HepG2 (cell line): ENCODE results near the gene C17orf58. TPM values are rescaled to one million over a fixed set of nuclear protein-coding genes. Genes with fewer than 3 reads are reported as not detected.

Source experiments
- ATAC-seq: fragments of 200-7000 bp; cut with Tn5 transposase; 3 replicates; pipeline ENCODE4 v1.9.1; 2020; ENCODE audit warnings: mild to moderate bottlenecking, moderate library complexity
- BruUV-seq: library from RNA; stranded (reverse); fragments of 400-500 nt; replicated peaks from 2 replicates; lab custom pipeline; 2021; lab: Mats Ljungman, UMichigan
- CTCF ChIA-PET: fragments of 300-600 bp; formaldehyde crosslinking; extraction: SDS; loops from one replicate; lab custom pipeline; 2021; ENCODE audit warnings: low total read pairs, inconsistent platforms, low intra/inter-chr PET ratio; lab: Yijun Ruan, JAX
- POLR2A ChIA-PET: fragments of 350-600 bp; sonication (Branson Sonifier 250); formaldehyde crosslinking; loops from one replicate; lab custom pipeline; 2020; ENCODE audit warnings: antibody characterized with exemption, inconsistent platforms; lab: Yijun Ruan, JAX
- DNase-seq: peaks from one replicate; pipeline ENCODE4 v3.0.0-alpha.2; 2015; ENCODE audit warnings: low spot score
- FAIRE-seq: peaks from 3 replicates; lab custom pipeline; 2011; peaks lifted over from hg19 to GRCh38; lab: Jason Lieb, UNC
- H2AFZ ChIP-seq: one replicate; pipeline ENCODE4 v1.6.1; 2011; ENCODE audit warnings: low read length, inconsistent platforms
- H3K27ac ChIP-seq: fragments of 300-600 bp; 3 replicates; pipeline ENCODE4 v1.8.0; 2011; ENCODE audit warnings: mixed run types, mild to moderate bottlenecking, mixed read lengths, low read length, inconsistent platforms; ENCODE audit not compliant: insufficient read depth; ENCODE audit errors: extremely low read length
- H3K27me3 ChIP-seq, 2 experiments: fragments of 200-600 bp in 1 of 2; 2 replicates in 1 of 2; 3 replicates in 1 of 2; pipeline versions ENCODE4 v1.6.0 to v1.8.0; 2011; ENCODE audit warnings: low read length in 2 of 2, mild to moderate bottlenecking in 2 of 2, moderate library complexity in 2 of 2, inconsistent platforms in 1 of 2; ENCODE audit not compliant: insufficient read depth in 2 of 2, control insufficient read depth in 1 of 2
- H3K36me3 ChIP-seq, 2 experiments: fragments of 200-600 bp in 1 of 2; replicated peaks in 1 of 2; 2 replicates in 1 of 2; 3 replicates in 1 of 2; pipeline versions ENCODE4 v1.5.1 to v1.8.0; 2011; ENCODE audit warnings: low read length in 2 of 2, inconsistent platforms in 1 of 2; ENCODE audit not compliant: insufficient read depth in 2 of 2, control insufficient read depth in 1 of 2
- H3K4me1 ChIP-seq: 2 replicates; pipeline ENCODE4 v1.5.1; 2012; ENCODE audit warnings: low read length, inconsistent platforms; ENCODE audit not compliant: insufficient read depth
- H3K4me2 ChIP-seq: 2 replicates; pipeline ENCODE4 v1.6.0; 2011; ENCODE audit warnings: low read depth, low read length, inconsistent platforms
- H3K4me3 ChIP-seq, 3 experiments: fragments of 200-600 bp in 1 of 3; sonication (generic), shearing (Covaris generic) in 1 of 3; replicated peaks in 1 of 3; 2 replicates each; pipeline ENCODE4 v1.5.1; 2011 to 2016; ENCODE audit warnings: low read length in 3 of 3, inconsistent platforms in 2 of 3, low read depth in 2 of 3, mild to moderate bottlenecking in 2 of 3, control low read depth in 1 of 3, mixed read lengths in 1 of 3; ENCODE audit not compliant: insufficient read depth in 1 of 3
- H3K79me2 ChIP-seq: one replicate; pipeline ENCODE4 v1.6.1; 2011; ENCODE audit warnings: low read length, inconsistent platforms; ENCODE audit not compliant: insufficient read depth
- H3K9ac ChIP-seq: 2 replicates; pipeline ENCODE4 v1.6.0; 2011; ENCODE audit warnings: mild to moderate bottlenecking, low read depth, low read length, inconsistent platforms; ENCODE audit not compliant: insufficient read depth
- H3K9me3 ChIP-seq: 2 replicates; pipeline ENCODE4 v1.5.1; 2012; ENCODE audit warnings: mild to moderate bottlenecking, low read length
- H4K20me1 ChIP-seq: 2 replicates; pipeline ENCODE4 v1.6.0; 2011; ENCODE audit warnings: inconsistent platforms, mild to moderate bottlenecking, low read length, moderate library complexity; ENCODE audit not compliant: insufficient read depth
- DMAP1 ChIP-seq: IDR thresholded peaks from 2 replicates; pipeline ENCODE4 v1.6.1; 2016
- KAT2B ChIP-seq: fragments of 150-350 bp; IDR thresholded peaks from 2 replicates; pipeline ENCODE4 v1.6.1; 2014; ENCODE audit warnings: low read depth, low read length, borderline replicate concordance
- KLF13 ChIP-seq: sonication (generic); formaldehyde crosslinking; IDR thresholded peaks from 2 replicates; pipeline ENCODE4 v1.4.0; 2020; ENCODE audit warnings: mild to moderate bottlenecking, missing genetic modification reagents
- NFE2L2 ChIP-seq: fragments of 150-350 bp; IDR thresholded peaks from 2 replicates; pipeline ENCODE4 v1.6.1; 2014; ENCODE audit warnings: low read length
- ONECUT2 ChIP-seq: sonication (generic); formaldehyde crosslinking; IDR thresholded peaks from 2 replicates; pipeline ENCODE4 v1.4.0; 2020; ENCODE audit warnings: missing genetic modification reagents
- RARA ChIP-seq: IDR thresholded peaks from 2 replicates; pipeline ENCODE4 v1.6.1; 2016; ENCODE audit warnings: missing genetic modification reagents, missing compliant biosample characterization
- ZNF12 ChIP-seq: sonication (generic); formaldehyde crosslinking; IDR thresholded peaks from 2 replicates; pipeline ENCODE4 v1.5.0; 2020; ENCODE audit warnings: missing genetic modification reagents
- ZNF136 ChIP-seq: sonication (generic); formaldehyde crosslinking; IDR thresholded peaks from 2 replicates; pipeline ENCODE4 v1.8.1; 2022; ENCODE audit warnings: low read depth, mild to moderate bottlenecking, moderate library complexity, missing genetic modification reagents
- ZNF160 ChIP-seq: sonication (generic); formaldehyde crosslinking; IDR thresholded peaks from 2 replicates; pipeline ENCODE4 v1.8.0; 2022; ENCODE audit warnings: mild to moderate bottlenecking, inconsistent platforms, missing genetic modification reagents
- ZNF18 ChIP-seq: sonication (generic); formaldehyde crosslinking; IDR thresholded peaks from 2 replicates; pipeline ENCODE4 v1.8.0; 2022; ENCODE audit warnings: mild to moderate bottlenecking, missing genetic modification reagents; ENCODE audit not compliant: insufficient replicate concordance
- ZNF562 ChIP-seq: sonication (generic); formaldehyde crosslinking; IDR thresholded peaks from 2 replicates; pipeline ENCODE4 v1.8.0; 2022; ENCODE audit warnings: missing genetic modification reagents, borderline replicate concordance
- ZNF713 ChIP-seq: sonication (generic); formaldehyde crosslinking; IDR thresholded peaks from 2 replicates; pipeline ENCODE4 v1.4.0; 2020; ENCODE audit warnings: mild to moderate bottlenecking, missing genetic modification reagents
- WGBS: methylation state at CpG from one replicate; pipeline ENCODE4 v1.1.6; 2017; ENCODE audit warnings: low lambda C conversion rate; 5-methylcytosine and 5-hydroxymethylcytosine counted together
- in situ Hi-C: cut with HindIII; loops from 2 replicates; pipeline ENCODE4 v1.10.0; 2017; ENCODE audit warnings: low pct_unique_long_range_greater_than_20kb; ENCODE audit not compliant: extremely low pct_ligation_motif_present
- intact Hi-C: fragments of 100-400 bp; cut with micrococcal nuclease; formaldehyde crosslinking; loops from one replicate; pipeline ENCODE4 v1.10.0; 2022; ENCODE audit not compliant: unreplicated experiment
- polyA plus RNA-seq, 8 experiments: library from polyadenylated mRNA; depleted of rRNA in 3 of 8; stranded (reverse) in 7 of 8; unstranded in 1 of 8; fragments of >200 nt; fragmentation: Illumina TruSeq in 4 of 8; extraction: Trizol in 4 of 8; gene quantifications; 2 replicates each; pipeline versions ENCODE4 v1.2.1 to v1.2.3, GENCODE V29; 2011 to 2016; ENCODE audit warnings: low read depth in 4 of 8, missing spikeins in 1 of 8, mixed read lengths in 1 of 8; ENCODE audit not compliant: insufficient read depth in 1 of 8
- total RNA-seq, 5 experiments: library from RNA; depleted of rRNA; stranded (reverse); fragments of >200 nt; fragmentation: Illumina TruSeq; extraction: Trizol; gene quantifications; 2 replicates each; pipeline ENCODE4 v1.2.3, GENCODE V29; 2016; ENCODE audit warnings: low read depth in 1 of 5
- TF ChIP-seq, protein P1 (sequence below): sonication (generic); formaldehyde crosslinking; IDR thresholded peaks from 2 replicates; pipeline ENCODE4 v1.5.1; 2020; ENCODE audit warnings: mild to moderate bottlenecking, missing genetic modification reagents
- TF ChIP-seq, protein P2 (sequence below): sonication (generic); formaldehyde crosslinking; IDR thresholded peaks from 2 replicates; pipeline ENCODE4 v1.5.0; 2020; ENCODE audit warnings: mild to moderate bottlenecking, missing genetic modification reagents, borderline replicate concordance
- TF ChIP-seq, protein P3 (sequence below): sonication (generic); formaldehyde crosslinking; IDR thresholded peaks from 2 replicates; pipeline ENCODE4 v1.4.0; 2020; ENCODE audit warnings: missing genetic modification reagents

The C17orf58 gene
- total and polyA plus RNA-seq, 2 of the 13 experiments (the other 11 are each of a cell fraction or from before 2014, with no cell fraction given), result 15.6 to 15.8 TPM

- TF ChIP-seq ZNF713 (CRISPR knock-in tag) (no peak), ZNF136 (CRISPR knock-in tag) (0 out of 2 replicates have a peak, but pooled peaks have one; percentile 7), ZNF18 (CRISPR knock-in tag) (peak; percentile 35), DMAP1 (CRISPR knock-in tag) (peak; percentile 72), ZNF562 (no peak), ONECUT2 (CRISPR knock-in tag) (0 out of 2 replicates have a peak, but pooled peaks have one; percentile 19), RARA (CRISPR knock-in tag) (0 out of 2 replicates have a peak, but pooled peaks have one; percentile 0)
Observed at GRCh38 chr17:68020409-68020756, 24.1 kb upstream of the C17orf58 start (continued).

DNA sequence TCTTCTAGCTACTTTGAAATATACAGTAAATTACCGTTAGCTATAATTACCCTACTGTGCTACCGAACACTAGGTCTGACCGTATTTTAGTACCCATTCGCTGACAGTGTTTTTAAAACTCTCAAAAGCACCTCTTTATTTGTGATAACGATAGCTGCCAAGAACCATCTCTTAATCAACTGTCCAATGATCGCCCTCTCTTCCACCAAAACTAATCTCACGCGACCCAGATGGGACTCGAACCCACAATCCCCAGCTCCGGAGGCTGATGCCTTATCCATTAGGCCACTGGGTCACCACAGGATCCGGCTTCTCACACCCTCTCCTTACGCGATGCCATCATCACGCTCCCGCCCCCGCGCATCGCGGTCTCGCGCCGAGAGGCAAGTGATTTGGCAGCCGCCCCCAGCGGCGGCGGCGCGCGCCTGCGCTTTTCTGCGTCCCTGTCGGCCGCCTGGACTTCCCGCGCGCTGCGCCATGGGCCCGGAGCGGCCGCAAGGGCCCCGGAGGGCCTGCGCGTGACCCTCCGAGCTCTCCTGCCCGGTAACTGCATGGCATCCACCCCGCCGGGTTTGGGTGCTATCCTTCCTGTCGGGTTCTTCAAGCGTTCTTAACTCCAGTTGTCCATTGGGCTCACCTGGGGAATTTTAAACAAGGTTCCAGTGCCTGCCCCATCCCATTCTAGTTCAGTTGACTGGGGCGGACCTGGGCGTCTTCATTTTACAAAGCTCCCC, 23.6 kb upstream of the C17orf58 start:
- TSS peak; percentile 87 for BruUV-seq
- POLR2A ChIA-PET, result interaction anchor here (0.6 to 2.1 kb wide), 18 partner anchors 10 to 493 kb away, joined by 3 to 44 read pairs (median 4); partner anchors contain the start of genes AMZ2, BPTF, C17orf58 and KPNA2
- H3K27me3 ChIP-seq, result peaks cover 0 to 2% of the 10 kb centered on the region in 2 experiments; a peak in 1 of 5 replicates
- DNase-seq, result peak; percentile 95
- peak overlapping the region; percentile 85 for H3K9ac ChIP-seq
- in situ Hi-C loops (no loop called here), intact Hi-C loops (loop anchor here (1.0 to 2.0 kb wide), 2 partner anchors 8 to 15 kb away; partner anchors contain the start of gene KPNA2)
- peak overlapping the region; percentile 90 for H2AFZ ChIP-seq
- ATAC-seq, result peak; percentile 93
- no peaks in the 10 kb centered on the region for H4K20me1 ChIP-seq
- H3K36me3 ChIP-seq, result no peaks in the 10 kb centered on the region
- peaks cover 50% of the 10 kb centered on the region for H3K4me1 ChIP-seq
- peak; percentile 63 for FAIRE-seq
- H3K9me3 ChIP-seq, result no peaks in the 10 kb centered on the region
- H3K4me2 ChIP-seq, result peak overlapping the region; percentile 85
- peak overlapping the region; percentile 92 for H3K27ac ChIP-seq
- CTCF ChIA-PET, result no interaction called here
- WGBS, result under 1% methylated on average over 25 of the region's 51 CpGs
- peak overlapping the region; percentile 65 to 75 (median 67) for H3K4me3 ChIP-seq
- H3K79me2 ChIP-seq, result no peaks in the 10 kb centered on the region
- TF ChIP-seq, protein P1, sequence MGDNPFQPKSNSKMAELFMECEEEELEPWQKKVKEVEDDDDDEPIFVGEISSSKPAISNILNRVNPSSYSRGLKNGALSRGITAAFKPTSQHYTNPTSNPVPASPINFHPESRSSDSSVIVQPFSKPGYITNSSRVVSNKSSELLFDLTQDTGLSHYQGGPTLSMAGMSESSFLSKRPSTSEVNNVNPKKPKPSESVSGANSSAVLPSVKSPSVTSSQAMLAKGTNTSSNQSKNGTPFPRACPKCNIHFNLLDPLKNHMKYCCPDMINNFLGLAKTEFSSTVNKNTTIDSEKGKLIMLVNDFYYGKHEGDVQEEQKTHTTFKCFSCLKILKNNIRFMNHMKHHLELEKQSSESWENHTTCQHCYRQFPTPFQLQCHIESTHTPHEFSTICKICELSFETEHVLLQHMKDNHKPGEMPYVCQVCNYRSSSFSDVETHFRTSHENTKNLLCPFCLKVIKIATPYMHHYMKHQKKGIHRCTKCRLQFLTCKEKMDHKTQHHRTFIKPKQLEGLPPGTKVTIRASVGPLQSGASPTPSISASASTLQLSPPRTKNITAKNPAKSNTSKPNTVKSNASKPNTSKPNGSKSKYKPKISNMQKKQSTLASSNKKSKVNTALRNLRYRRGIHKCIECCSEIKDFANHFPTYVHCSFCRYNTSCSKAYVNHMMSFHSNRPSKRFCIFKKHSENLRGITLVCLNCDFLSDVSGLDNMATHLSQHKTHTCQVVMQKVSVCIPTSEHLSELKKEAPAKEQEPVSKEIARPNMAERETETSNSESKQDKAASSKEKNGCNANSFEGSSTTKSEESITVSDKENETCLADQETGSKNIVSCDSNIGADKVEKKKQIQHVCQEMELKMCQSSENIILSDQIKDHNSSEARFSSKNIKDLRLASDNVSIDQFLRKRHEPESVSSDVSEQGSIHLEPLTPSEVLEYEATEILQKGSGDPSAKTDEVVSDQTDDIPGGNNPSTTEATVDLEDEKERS (CRISPR knock-in tag), result peak; percentile 85; the same call in 1 of the 2 replicates
- TF ChIP-seq, protein P2, sequence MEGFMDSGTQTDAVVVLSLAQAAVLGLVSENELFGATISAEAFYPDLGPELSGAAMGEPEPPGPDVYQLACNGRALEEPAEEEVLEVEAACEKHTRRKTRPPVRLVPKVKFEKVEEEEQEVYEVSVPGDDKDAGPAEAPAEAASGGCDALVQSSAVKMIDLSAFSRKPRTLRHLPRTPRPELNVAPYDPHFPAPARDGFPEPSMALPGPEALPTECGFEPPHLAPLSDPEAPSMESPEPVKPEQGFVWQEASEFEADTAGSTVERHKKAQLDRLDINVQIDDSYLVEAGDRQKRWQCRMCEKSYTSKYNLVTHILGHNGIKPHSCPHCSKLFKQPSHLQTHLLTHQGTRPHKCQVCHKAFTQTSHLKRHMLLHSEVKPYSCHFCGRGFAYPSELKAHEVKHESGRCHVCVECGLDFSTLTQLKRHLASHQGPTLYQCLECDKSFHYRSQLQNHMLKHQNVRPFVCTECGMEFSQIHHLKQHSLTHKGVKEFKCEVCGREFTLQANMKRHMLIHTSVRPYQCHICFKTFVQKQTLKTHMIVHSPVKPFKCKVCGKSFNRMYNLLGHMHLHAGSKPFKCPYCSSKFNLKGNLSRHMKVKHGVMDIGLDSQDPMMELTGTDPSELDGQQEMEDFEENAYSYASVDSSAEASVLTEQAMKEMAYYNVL, result peak; percentile 81; the same call in 1 of the 2 replicates
- TF ChIP-seq, protein P3, sequence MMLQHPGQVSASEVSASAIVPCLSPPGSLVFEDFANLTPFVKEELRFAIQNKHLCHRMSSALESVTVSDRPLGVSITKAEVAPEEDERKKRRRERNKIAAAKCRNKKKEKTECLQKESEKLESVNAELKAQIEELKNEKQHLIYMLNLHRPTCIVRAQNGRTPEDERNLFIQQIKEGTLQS (CRISPR knock-in tag), result peak; percentile 49
- no peak for TF ChIP-seq KAT2B
- no peak for TF ChIP-seq KLF13
- TF ChIP-seq ZNF12 (CRISPR knock-in tag), result peak; percentile 72
- TF ChIP-seq NFE2L2, result no peak
- TF ChIP-seq ZNF160 (CRISPR knock-in tag), result peak; percentile 75
